ENCODE data around the gene KMT2E.
"Not testable (repeated sequence)": the region's sequence is repeated elsewhere in the genome, so short reads cannot be mapped to it uniquely, and the experiment has no call there.

The KMT2E gene

DNA sequence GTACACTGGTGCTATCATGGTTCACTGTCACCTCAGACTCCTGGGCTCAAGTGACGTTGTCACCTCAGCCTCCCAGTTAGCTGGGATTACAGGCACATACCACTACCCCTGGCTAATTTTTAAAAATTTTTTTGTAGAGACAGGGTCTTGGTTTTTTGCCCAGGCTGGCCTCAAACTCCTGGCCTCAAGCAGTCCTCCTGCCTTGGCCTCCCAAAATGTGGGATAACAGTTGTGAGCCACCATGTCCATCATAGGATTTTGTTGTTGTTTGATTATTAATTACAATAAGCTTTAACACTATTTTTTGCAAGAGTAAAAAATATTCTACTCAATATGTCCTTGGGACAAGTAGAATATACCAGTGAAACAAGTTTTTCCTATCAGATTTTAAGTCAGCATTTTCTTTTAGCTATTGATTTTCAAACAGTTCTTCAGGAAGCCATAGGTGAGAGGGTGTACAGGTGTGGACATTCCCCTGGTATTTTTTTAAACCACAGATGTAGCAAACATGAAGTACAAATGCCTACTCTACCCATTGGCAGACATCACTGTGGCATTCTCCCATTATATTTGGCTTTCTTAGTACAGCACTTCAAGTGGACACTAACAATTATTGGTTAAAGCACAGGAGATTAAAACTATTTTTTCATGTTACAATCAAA is 18.7 kb downstream of the KMT2E start:
- no peak for DNase-seq

DNA sequence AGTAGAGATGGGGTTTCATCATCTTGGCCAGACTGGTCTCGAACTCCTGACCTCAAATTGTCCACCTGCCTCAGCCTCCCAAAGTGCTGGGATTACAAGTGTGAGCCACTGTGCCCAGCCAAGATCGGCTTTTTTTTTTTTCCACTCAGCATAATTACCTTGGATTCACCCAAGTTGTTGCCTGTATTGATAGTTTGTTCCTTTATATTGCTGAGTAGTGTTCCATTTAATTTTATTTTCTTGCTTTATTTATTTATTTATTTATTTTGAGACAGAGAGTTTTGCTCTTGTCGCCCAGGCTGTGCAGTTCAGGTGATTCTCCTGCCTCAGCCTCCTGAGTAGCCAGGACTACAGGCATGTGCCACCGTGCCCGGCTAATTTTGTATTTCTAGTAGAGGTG is 21.3 kb downstream of the KMT2E start:
- no peak for DNase-seq

DNA sequence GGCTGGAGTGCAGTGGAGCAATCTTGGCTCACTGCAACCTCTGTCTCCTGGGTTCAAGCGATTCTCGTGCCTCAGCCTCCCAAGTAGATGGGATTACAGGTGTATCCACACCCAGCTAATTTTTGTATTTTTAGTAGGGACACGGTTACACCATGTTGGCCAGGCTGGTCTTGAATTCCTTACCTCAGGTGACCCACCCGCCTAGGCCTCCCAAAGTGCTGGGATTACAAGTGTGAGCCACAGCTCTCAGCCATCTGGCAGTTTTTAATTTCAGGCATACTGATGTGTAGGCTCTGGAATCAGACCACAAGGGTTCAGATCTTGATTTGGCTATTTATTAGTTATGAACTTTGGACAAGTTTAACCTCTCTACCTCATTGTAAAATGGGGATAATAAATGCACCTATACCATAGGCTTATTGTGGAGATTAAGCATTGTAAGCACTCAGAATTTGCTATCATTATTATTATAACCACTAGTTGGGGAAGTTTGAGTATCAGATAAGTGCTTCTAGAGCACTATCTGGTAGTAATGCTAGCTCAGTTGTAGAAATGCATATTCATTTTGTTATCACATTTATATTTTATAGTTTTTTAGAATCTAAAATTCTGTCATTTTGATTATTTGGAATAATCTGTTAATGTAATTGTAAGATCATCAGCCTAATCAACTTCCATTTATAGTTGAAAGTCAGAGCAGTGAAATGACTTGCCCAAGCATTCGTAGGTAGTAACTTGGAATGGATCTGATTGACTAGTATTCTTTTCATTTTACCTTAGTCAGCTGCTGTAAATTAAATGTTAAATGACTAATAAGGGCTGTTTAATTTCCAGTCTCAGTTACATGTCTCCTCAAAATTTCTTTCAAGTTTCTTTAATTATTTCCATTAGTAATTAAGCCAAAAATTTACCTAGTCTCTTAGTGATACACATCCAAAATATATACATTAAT is 22.5 kb downstream of the KMT2E start:
- DNase-seq, result no peak

DNA sequence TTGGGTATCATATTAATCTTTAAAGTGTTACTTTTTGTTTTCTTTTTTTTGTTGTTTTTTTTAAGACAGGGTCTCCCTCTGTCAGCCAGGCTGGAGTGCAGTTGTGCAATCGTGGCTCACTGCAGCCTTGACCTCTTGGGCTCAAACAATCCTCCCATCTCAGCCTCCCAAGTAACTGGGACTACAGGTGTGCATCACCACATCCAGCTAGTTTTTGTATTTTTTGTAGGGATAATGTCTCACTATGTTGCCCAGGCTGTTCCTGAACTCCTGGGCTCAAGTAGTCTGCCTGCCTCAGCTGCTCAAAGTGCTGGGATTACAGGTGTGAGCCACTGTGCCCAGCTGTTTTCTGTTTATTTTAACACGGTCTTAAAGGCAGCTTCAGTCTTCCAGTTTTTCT is 23.3 kb downstream of the KMT2E start:
- no peak for DNase-seq

DNA sequence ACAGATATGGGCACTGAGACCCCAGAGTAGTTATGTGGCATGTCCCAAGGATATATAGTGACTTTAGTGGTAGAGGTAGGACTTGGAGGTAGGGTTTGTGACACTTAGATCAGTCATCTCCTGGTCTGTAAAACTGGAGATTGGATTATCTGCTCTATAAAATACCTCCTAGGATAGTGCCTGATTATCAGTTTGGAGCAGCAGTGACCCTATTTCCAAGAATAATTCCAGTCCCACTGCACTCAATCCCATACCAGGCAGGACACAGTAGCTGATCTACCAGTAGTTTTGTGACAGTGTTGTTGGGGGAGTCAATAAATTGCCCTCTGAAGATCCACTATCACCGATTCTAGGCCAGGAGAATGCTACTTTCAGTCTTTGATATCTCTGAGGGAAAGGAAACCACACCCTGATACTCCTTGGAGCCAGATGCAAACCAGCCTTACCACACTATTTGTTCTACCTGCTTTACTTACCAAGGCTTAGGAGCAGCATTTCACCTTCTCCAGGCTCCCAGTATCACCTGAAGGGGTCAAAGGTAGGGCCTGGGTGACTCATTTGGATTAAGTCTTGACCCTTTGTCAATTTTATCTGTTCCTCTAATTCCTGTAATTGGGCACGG is 30.6 kb downstream of the KMT2E start:
- no peak for DNase-seq

DNA sequence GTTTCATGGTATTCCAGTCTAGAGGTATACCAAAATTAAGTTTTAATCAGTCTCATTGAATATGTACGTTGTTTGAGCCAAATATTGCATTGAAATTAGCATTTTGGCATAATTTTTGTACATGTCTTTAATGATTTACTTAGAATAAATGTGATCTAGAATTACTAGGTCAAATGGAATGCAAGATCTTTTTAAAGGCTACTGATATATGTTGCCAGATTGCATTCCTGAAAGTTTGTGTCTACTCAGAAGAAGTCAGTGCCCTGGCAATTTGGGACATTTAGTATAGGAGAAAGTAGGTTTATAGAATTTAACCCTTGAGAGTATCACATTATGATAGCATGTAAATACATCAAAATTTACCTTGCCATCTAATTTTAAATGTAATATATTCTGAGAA is 32.4 kb downstream of the KMT2E start:
- no peak for DNase-seq

DNA sequence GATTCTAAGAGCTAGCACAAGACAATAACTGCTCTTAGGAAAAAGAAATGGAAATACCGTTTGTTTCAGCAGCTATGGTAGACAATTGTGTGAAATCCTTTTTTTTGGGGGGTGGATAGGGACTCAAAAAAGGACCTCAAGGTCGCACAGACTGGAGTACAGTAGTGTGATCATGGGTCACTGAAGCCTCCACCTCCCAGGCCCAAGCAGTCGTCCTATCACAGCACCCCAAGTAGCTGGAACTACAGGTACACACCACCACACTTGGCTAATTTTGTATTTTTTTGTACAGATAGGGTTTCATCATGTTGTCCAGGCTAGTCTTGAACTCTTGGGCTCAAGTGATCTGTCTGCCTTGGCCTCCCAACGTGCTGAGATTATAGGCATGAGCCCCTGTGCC is 33.9 kb downstream of the KMT2E start:
- no peak for DNase-seq

DNA sequence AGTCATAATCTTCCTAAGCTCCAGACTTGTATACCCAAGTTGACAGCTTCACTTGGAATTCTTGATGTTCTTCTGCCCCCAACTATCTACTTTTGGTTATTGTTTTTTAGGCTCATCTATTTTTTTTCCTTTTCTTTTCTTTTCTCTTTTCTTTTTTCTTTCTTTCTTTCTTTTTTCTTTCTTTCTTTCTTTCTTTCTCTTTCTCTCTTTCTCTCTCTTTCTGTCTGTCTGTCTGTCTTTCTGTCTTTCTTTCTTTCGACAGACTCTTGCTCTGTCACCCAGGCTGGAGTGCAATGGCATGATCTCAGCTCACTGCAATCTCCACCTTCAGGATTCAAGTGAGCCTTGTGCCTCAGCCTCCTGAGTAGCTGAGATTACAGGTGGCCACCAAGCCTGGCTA is 36.5 kb downstream of the KMT2E start:
- DNase-seq, result no peak

DNA sequence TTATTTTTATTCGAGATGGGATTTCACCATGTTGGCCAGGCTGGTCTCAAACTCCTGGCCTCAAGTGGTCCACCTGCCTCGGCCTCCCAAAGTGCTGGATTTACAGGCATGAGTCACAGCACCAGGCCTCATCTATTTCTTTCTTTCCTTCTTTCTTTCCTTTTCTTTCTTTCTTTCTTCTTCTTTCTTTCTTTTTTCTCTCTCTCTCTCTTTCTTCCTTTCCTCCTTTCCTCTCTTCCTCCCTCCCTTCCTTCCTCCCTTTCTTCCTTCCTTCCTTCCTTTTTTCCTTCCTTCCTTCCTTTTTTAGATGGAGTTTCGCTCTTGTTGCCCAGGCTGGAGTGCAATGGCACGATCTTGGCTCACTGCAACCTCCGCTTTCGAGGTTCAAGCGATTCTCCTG is 36.9 kb downstream of the KMT2E start:
- DNase-seq, result not testable (repeated sequence)

DNA sequence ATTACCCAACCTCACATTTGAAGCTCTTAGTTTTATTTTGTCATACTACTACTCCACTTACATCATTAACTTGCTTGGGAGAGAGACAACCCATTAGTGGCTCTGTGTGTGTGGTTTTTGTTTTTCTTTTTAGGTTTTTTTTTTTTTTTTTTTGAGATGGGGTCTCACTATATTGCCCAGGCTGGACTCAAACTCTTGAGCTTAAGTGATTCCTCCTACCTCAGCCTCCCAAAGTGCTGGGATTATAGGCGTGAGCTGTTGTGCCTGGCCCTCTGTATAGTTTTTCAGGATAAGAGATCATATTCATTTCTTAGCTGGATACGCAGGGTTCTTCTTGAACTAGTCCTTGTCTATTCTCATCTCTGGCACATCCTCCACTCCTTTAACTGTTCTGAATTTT is 41.1 kb downstream of the KMT2E start:
- no peak for DNase-seq

DNA sequence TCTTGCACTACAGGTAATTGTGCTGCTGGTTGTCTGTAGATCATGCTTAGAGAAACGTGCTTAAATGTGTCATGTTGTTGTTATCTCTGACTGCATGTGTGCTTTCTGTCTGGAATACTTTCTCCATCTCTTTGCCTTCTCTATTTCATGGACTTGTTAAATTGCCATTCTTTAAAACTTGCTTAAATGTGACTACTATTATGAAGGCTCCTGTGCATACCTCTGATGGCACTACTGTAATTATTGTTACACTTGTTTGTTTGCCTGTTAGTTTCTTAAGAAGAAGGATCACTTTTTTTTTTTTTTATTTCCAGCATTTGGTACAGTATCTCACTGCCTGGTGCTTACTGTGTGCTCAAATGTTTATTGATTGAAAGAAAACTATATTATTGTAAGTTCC is 41.6 kb downstream of the KMT2E start:
- DNase-seq, result no peak

DNA sequence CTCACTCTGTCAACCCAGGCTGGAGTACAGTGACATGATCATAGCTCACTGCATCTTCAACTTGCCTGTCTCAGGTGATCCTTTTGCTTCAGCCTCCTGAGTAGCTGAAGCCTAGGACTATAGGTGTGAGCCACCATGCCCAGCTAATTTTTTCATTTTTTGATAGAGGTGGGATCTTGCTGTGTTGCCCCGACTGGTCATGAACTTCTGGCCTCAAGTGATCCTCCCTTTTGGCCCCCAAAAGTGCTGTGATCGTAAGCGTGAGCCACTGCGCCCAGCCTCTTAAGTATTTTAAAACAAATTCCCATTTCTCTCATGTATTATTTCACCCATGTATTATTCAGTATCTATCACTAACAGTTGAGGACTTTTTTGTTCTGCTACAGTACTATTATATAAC is 43.5 kb downstream of the KMT2E start:
- no peak for DNase-seq

DNA sequence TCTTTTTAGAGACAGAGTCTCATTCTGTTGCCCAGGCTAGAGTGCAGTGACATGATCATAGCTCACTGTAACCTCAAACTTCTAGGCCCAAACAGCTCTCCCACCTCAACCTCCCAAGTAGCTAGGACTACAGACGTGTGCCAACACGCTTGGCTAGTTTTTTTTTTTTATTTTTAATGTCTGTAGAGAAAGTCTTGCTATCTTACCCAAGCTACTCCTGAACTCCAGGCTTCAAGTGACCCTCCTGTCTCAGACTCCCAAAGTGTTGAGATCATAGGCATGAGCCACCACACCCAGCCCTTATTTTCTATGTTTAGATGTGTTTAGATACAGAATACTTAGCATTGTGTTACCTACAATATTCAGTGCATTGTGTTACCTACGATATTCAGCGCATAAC is 46.4 kb downstream of the KMT2E start:
- DNase-seq, result no peak

DNA sequence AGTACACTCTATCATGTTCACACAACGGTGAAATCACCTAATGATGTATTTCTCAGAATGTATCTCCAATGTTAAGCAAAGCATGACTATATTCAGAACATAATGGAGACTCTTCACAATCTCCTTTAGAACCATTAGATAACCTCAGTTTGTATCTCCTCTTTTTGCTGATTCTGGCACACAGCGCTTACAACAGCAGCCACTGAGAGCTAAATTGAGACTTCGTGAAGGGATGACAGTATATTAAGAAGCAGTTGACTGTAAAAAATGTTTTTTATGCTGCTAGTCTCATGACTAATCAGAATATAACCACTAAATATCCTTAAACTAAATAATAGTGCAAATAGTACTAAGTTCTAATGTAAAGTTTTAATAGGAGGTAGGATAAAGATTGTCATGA is 46.9 kb downstream of the KMT2E start:
- DNase-seq, result no peak

DNA sequence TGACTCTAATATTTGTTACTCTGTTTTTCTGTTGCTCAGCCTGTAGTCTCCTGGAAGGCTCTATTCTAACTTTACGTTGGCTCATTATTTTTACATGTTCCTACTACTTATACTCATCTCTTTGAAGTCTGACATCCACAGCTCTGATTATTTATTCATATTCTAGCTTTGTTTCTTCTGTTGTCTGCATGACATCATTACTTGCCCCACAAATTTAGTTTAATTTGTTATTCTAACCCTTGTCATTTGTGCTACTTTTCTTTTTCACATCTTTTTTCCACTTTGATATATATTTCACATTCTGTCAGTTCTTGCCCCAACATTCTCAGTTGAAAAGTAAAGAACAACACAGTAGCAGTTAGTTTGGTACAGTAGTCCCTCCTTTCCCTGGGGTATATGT is 51.1 kb downstream of the KMT2E start:
- DNase-seq, result no peak

DNA sequence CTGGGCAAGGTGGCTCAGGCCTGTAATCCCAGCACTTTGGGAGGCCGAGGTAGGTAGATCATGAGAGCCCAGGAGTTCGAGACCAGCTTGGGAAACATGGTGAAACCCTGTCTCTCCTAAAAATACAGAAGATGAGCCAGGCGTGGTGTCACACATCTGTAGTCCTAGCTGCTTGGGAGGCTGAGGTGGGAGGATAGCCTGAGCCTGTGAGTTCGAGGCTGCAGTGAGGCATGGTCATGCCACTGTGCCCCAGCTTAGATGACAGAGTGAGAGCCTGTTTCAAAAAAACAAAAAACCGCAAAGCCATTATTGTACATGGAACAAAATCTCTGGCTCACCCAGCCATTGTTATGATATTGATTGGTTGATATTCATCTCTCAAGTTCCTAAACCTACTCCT is 53.7 kb downstream of the KMT2E start:
- no peak for DNase-seq

DNA sequence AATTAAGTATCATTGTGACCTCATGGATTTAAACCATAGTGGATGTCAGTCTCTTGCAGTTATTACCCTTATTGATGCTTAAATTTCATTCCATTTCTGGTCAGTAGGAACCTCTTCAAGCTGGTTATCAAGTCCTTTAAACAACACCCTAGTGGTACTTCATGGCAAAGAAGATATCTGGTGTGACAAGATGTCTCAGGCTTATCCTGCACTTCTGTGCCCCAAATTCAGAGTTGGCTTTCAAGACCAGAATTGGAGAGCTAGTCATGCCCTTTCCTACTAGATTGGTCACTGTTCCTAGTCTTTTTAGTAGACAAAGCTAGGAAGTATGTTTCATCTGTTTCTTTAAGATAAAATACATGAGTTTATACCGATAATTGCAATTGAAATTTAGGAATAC is 54.9 kb downstream of the KMT2E start:
- DNase-seq, result no peak

DNA sequence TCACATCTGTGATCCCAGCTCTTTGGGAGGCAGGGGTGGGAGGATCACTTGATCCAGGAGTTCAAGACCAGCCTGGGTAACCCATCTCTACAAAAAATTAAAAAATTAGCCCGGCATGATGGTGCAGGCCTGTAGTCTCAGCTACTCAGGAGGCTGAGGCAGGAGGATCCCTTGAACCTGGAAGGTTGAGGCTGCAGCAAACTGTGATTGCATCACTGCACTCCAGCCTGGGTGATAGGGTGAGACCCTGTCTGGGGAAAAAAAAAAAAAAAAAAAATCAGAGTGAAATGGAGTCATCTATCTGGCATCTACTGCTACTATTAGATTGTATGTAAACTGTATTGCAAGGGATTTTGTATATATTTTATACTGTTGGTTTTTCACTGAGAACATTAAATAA is 59.1 kb downstream of the KMT2E start:
- no peak for DNase-seq

DNA sequence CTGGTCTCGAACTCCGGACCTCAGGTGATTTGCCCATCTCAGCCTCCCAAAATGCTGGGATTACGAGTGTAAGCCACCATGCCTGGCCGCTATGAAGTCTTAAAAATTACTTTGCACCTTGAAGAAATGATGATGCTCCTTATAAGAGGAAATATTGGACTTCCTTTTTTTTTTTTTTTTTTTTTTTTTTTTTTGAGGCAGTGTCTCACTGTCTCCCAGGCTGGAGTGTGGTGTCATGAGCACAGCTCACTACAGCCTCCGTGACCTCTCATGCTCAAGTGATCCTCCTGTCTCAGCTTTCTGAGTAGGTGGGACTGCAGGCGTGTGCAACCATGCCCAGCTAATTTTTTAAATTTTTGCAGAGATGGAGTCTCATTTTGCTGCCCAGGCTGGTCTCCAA is 65.3 kb downstream of the KMT2E start:
- DNase-seq, result no peak

DNA sequence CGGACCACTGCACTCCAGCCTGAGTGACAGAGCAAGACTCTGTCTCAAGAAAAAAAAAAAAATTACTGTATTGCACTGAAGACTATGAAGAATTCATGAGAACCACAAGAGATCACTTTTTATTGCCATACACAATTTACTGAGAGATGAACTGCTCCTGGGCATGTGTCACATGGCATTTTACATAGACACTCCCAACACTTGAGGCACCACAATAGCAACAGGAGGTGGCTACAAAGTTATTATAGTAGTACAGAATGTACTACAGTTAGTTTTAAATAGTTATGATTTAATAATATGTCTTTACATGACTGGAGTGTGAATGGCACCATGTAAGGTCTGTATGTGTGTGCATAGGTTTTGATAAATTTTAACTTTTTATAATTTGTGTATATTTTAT is 70.6 kb downstream of the KMT2E start:
- DNase-seq, result no peak

DNA sequence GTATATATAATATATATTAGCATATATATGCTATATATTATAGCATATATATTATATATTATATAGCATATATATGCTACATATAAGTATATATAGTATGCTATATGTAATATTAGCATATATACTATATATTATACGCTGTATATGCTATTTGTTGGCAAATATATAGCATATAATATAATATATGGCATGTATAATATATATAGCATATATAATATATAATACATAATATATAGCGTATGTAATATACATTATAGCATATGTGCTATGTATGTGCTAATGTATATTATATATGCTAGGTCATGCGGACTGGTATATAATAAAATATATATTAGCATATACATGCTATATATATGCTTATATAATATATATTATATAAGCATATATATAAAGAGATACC is 72.8 kb downstream of the KMT2E start:
- no peak for DNase-seq

DNA sequence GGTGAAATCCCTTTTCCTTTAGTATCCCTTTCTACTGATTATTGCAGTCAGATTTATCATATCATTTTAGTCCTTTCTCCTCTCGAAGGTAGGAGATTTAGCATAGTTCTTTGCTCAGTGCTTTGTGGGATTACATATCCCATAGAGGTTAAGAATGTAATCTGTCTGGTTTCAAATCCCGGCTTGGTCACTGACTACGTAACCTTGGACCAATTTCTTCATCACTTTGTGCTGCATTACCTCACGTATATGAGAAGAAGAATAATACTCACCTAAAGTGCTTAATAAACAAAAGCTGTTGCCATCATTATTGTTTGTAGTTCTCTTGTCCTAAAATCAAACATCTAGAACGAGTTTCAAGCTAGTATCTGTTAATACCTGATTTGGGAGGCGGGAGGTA is 74.0 kb downstream of the KMT2E start:
- no peak for DNase-seq

DNA sequence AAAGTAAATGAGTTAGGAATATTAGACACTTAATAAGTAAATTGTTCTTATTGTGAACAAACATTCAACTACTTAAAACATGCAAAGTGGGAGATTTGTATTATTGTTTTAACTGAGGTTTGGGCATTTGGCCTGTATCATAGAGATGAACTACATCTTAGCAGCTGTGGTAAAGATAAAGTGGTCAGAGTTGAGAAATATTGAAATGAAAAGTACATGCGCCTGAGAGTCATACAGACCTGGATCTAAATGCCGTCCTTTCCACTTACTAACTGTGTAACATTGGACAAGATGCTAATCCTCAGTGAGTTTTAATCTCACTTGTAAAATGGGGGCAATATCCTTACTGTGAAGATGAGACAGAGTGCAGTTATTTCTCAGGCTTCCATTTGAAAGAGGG is 74.5 kb downstream of the KMT2E start:
- DNase-seq, result no peak

DNA sequence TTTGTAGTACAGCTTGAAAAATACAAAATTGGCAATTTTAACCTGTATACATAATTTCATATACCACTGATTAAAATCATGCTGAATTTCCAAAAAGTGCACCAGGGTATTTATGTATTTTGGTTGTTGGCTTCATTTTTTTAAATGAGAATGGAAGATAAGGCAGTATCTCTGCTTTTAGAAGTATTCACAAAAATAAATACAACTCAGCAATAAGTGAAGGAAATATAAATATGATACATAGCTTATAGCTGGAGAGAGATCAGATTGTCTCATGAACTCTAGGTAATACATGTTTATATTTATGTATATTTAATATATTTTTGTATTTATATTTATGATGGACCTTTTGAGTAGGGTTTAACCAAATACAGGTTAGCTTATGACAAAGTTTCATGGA is 81.0 kb downstream of the KMT2E start:
- DNase-seq, result no peak
